OCI-LY1 (cell line): ENCODE data around the gene DUSP1.

ENCODE experiments used
- CTCF ChIP-seq: fragments of 200-600 bp; sonication (generic), shearing (Covaris generic); IDR thresholded peaks from 2 replicates; pipeline ENCODE4 v1.5.1; 2017; ENCODE audit warnings: mild to moderate bottlenecking, antibody characterized with exemption, low read length, moderate library complexity, mixed read lengths
- EZH2 ChIP-seq: fragments of 200-600 bp; sonication (generic), shearing (Covaris generic); IDR thresholded peaks from 2 replicates; pipeline ENCODE4 v1.8.0; 2017; ENCODE audit warnings: borderline replicate concordance, mixed run types, mild to moderate bottlenecking, antibody characterized with exemption, low read length, moderate library complexity, mixed read lengths

GRCh38 chr5:172729588-172729987, 41.4 kb downstream of the DUSP1 start:
- TF ChIP-seq CTCF = no peak
- TF ChIP-seq EZH2 = no peak
